ENCODE measurements around the gene CEP170B. TPM values are rescaled to one million over a fixed set of nuclear protein-coding genes. Genes with fewer than 3 reads are reported as not detected.
A peak's percentile ranks its signal among the peaks of the same experiment; 100 is the strongest.

CEP170B gene
- total RNA-seq, 2 donors from 2014 or later, result 6.1 to 7.9 TPM

GRCh38 chr14:104919993-104920315 is 54.9 kb downstream of the CEP170B start:
- ATAC-seq (replicated peaks in 1 of 2), result no peak
- H3K36me3 Mint-ChIP-seq (ENCODE audit: insufficient read depth in 2 of 2), result no peaks in the 10 kb centered on the region
- H3K27ac Mint-ChIP-seq, result no peak overlapping the region
- no peak overlapping the region for H3K4me3 Mint-ChIP-seq
- H3K9me3 Mint-ChIP-seq, result no peaks in the 10 kb centered on the region
- H3K27me3 Mint-ChIP-seq (ENCODE audit: low read depth), result peaks cover 16% of the 10 kb centered on the region
- H3K4me1 Mint-ChIP-seq (ENCODE audit: low read depth), result no peaks in the 10 kb centered on the region
- no peak for DNase-seq

- no peaks in the 10 kb centered on the region for H3K9me3 Mint-ChIP-seq
- no peaks in the 10 kb centered on the region for H3K27me3 Mint-ChIP-seq (ENCODE audit: low read depth)
- ATAC-seq (replicated peaks in 1 of 2), result no peak
- peaks cover 5% of the 10 kb centered on the region for H3K4me1 Mint-ChIP-seq (ENCODE audit: low read depth)
- DNase-seq, result no peak
- no peak overlapping the region for H3K27ac Mint-ChIP-seq
- no peaks in the 10 kb centered on the region for H3K36me3 Mint-ChIP-seq (ENCODE audit: insufficient read depth in 2 of 2)
- no peak overlapping the region for H3K4me3 Mint-ChIP-seq
Measured at GRCh38 chr14:104923640-104924420, 58.8 kb downstream of the CEP170B start.

GRCh38 chr14:104924421-104925213 is 59.5 kb downstream of the CEP170B start, which contains the start of gene PLD4:
PLD4 (plus strand) TSS chr14:104924879; CDS start chr14:104927141, 2,262 bp downstream.
- Mint-ChIP-seq H3K27me3 (ENCODE audit: low read depth) (no peaks in the 10 kb centered on the region), H3K4me3 (no peak within 1 kb of the TSS), H3K9me3 (no peaks in the 10 kb centered on the region), H3K27ac (no peak within 1 kb of the TSS), H3K36me3 (ENCODE audit: insufficient read depth in 2 of 2) (no peaks in the 10 kb centered on the region), H3K4me1 (ENCODE audit: low read depth) (peaks cover 5% of the 10 kb centered on the region)
- no peak for DNase-seq
- no peak for ATAC-seq (replicated peaks in 1 of 2)

- Mint-ChIP-seq H3K4me1 (ENCODE audit: low read depth) (peaks cover 5% of the 10 kb centered on the region), H3K27ac (no peak overlapping the region), H3K9me3 (no peaks in the 10 kb centered on the region), H3K4me3 (no peak overlapping the region), H3K27me3 (ENCODE audit: low read depth) (no peaks in the 10 kb centered on the region), H3K36me3 (ENCODE audit: insufficient read depth in 2 of 2) (no peaks in the 10 kb centered on the region)
- DNase-seq (no peak), ATAC-seq (replicated peaks in 1 of 2) (no peak)
Measured at GRCh38 chr14:104925214-104925854, 60.3 kb downstream of the CEP170B start.

- ATAC-seq (replicated peaks in 1 of 2), result no peak
- Mint-ChIP-seq H3K27ac (no peak overlapping the region), H3K4me3 (no peak overlapping the region), H3K4me1 (ENCODE audit: low read depth) (peaks cover 5% of the 10 kb centered on the region), H3K27me3 (ENCODE audit: low read depth) (no peaks in the 10 kb centered on the region), H3K9me3 (no peaks in the 10 kb centered on the region), H3K36me3 (ENCODE audit: insufficient read depth in 2 of 2) (no peaks in the 10 kb centered on the region)
- no peak for DNase-seq
Measured at GRCh38 chr14:104925855-104926609, 61.0 kb downstream of the CEP170B start.

- Mint-ChIP-seq H3K27ac (no peak overlapping the region), H3K27me3 (ENCODE audit: low read depth) (no peaks in the 10 kb centered on the region), H3K36me3 (ENCODE audit: insufficient read depth in 2 of 2) (no peaks in the 10 kb centered on the region), H3K9me3 (no peaks in the 10 kb centered on the region), H3K4me3 (no peak overlapping the region), H3K4me1 (ENCODE audit: low read depth) (peaks cover 5% of the 10 kb centered on the region)
- DNase-seq (no peak), ATAC-seq (replicated peaks in 1 of 2) (peak in 1 of 2 donors; percentile 56)
Measured at GRCh38 chr14:104926619-104927431, 61.8 kb downstream of the CEP170B start.

- Mint-ChIP-seq H3K36me3 (ENCODE audit: insufficient read depth in 2 of 2) (no peaks in the 10 kb centered on the region), H3K27me3 (ENCODE audit: low read depth) (no peaks in the 10 kb centered on the region), H3K27ac (no peak overlapping the region), H3K9me3 (no peaks in the 10 kb centered on the region), H3K4me3 (no peak overlapping the region), H3K4me1 (ENCODE audit: low read depth) (peaks cover 5% of the 10 kb centered on the region)
- no peak for ATAC-seq (replicated peaks in 1 of 2)
- DNase-seq, result no peak
Measured at GRCh38 chr14:104927432-104927816, 62.4 kb downstream of the CEP170B start.

GRCh38 chr14:104927901-104928300 is 62.8 kb downstream of the CEP170B start:
- Mint-ChIP-seq H3K9me3 (no peaks in the 10 kb centered on the region), H3K36me3 (ENCODE audit: insufficient read depth in 2 of 2) (no peaks in the 10 kb centered on the region), H3K4me3 (no peak overlapping the region), H3K27me3 (ENCODE audit: low read depth) (no peaks in the 10 kb centered on the region), H3K27ac (no peak overlapping the region), H3K4me1 (ENCODE audit: low read depth) (peaks cover 5% of the 10 kb centered on the region)
- no peak for ATAC-seq (replicated peaks in 1 of 2)
- no peak for DNase-seq

GRCh38 chr14:104928391-104929133 is 63.5 kb downstream of the CEP170B start:
- ATAC-seq (replicated peaks in 1 of 2), result no peak
- no peak for DNase-seq
- Mint-ChIP-seq H3K4me1 (ENCODE audit: low read depth) (peaks cover 5% of the 10 kb centered on the region), H3K4me3 (no peak overlapping the region), H3K9me3 (no peaks in the 10 kb centered on the region), H3K36me3 (ENCODE audit: insufficient read depth in 2 of 2) (no peaks in the 10 kb centered on the region), H3K27me3 (ENCODE audit: low read depth) (no peaks in the 10 kb centered on the region), H3K27ac (no peak overlapping the region)

- no peak for DNase-seq
- Mint-ChIP-seq H3K9me3 (no peaks in the 10 kb centered on the region), H3K4me1 (ENCODE audit: low read depth) (peaks cover 7% of the 10 kb centered on the region), H3K36me3 (ENCODE audit: insufficient read depth in 2 of 2) (no peaks in the 10 kb centered on the region), H3K27me3 (ENCODE audit: low read depth) (peaks cover 5% of the 10 kb centered on the region), H3K27ac (no peak overlapping the region), H3K4me3 (no peak overlapping the region)
- ATAC-seq (replicated peaks in 1 of 2), result no peak
Measured at GRCh38 chr14:104929268-104930230, 64.5 kb downstream of the CEP170B start.

All from activated T-cell treated with anti-CD3 and anti-CD28 coated beads, Interleukin-2, amount 50 U/mL, for 72 hours (primary cell).